Measurements from ENCODE around the gene SCAF8. TPM values are rescaled to one million over a fixed set of nuclear protein-coding genes. Genes with fewer than 3 reads are reported as not detected.

SCAF8 gene
- total and polyA plus RNA-seq, 8 donors: 34.3 to 57.6 (median 54.7) TPM

GRCh38 chr6:154719854-154720253 lies 13.4 kb upstream of the SCAF8 start:
- TF ChIP-seq CTCF (IDR thresholded peaks at IDR 0.05): no peak
- no peak for DNase-seq
- Histone ChIP-seq H3K4me1 (peaks cover 0 to 6% of the 10 kb centered on the region in 2 donors), H3K9me3 (peaks cover 0 to 16% of the 10 kb centered on the region in 2 donors), H3K27ac (no peak overlapping the region), H3K27me3 (no peaks in the 10 kb centered on the region), H3K36me3 (no peaks in the 10 kb centered on the region), H3K4me3 (no peak overlapping the region)
- ATAC-seq: no peak
- intact Hi-C loops (cut with DNase I): no loop called here

- Histone ChIP-seq H3K27me3 (no peaks in the 10 kb centered on the region), H3K4me3 (no peak overlapping the region), H3K36me3 (no peaks in the 10 kb centered on the region), H3K9me3 (peaks cover 0 to 16% of the 10 kb centered on the region in 2 donors), H3K4me1 (no peaks in the 10 kb centered on the region), H3K27ac (no peak overlapping the region)
- intact Hi-C loops (cut with DNase I): no loop called here
- TF ChIP-seq CTCF (IDR thresholded peaks at IDR 0.05): no peak
- DNase-seq (no peak), ATAC-seq (no peak)
These were observed 11.8 kb upstream of the SCAF8 start for GRCh38 chr6:154721460-154721859.

GRCh38 chr6:154726887-154727286 lies 6.3 kb upstream of the SCAF8 start:
- Histone ChIP-seq H3K36me3 (no peaks in the 10 kb centered on the region), H3K9me3 (no peaks in the 10 kb centered on the region), H3K27me3 (no peaks in the 10 kb centered on the region), H3K4me1 (no peaks in the 10 kb centered on the region), H3K27ac (no peak overlapping the region), H3K4me3 (no peak overlapping the region)
- DNase-seq (no peak), ATAC-seq (no peak)
- intact Hi-C loops (cut with DNase I): no loop called here
- no peak for TF ChIP-seq CTCF (IDR thresholded peaks at IDR 0.05)

DNA sequence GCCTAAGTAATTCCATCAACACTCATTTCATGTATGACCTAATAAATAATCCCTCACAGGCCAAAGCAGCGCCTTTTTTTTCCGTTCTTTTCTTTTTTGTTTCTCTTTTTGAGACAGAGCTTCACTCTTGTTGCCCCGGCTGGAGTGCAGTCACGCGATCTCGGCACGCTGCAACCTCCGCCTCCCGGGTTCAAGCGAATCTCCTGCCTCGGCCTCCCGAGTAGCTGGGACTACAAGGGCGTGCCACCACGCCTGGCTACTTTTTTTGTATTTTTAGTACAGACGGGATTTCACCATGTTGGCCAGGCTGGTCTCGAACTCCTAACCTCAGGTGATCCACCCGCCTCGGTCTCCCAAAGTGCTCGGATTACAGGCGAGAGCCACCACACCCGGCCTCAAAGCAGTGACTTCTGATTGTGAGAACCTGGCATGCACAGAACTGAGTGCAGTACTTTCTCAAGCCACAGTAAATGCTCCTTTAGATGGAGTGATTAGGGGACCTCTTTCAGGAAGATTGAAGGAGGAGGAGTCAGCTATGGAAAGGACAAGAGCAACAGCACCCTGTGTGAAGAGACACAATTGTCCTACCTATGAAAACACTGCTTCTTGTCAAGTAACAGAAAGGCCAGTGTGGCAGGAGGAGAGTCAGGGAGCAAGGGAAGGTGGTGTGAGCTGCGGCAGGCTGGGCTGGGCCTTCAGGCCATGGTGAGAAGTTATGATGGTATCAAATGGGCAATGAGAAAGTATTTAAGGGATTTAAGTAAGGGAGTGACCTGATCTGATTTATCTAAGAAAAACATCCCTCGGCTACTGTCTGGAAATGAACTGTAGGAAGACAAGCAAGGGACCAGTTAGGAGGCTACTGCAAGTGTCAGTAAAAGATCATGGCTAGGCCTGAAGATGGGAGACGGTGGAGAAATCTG lies 1.7 kb upstream of the SCAF8 start:
- peaks cover 0 to 29% of the 10 kb centered on the region in 2 donors for H3K4me1 ChIP-seq
- no peak overlapping the region for H3K27ac ChIP-seq
- no peaks in the 10 kb centered on the region for H3K9me3 ChIP-seq
- H3K36me3 ChIP-seq: no peaks in the 10 kb centered on the region
- no peak overlapping the region for H3K4me3 ChIP-seq
- intact Hi-C loops (cut with DNase I): no loop called here
- no peak for TF ChIP-seq CTCF (IDR thresholded peaks at IDR 0.05)
- no peak for ATAC-seq
- DNase-seq: no peak
- no peaks in the 10 kb centered on the region for H3K27me3 ChIP-seq

GRCh38 chr6:154732538-154733182 lies 556 bp upstream of the SCAF8 start:
- Histone ChIP-seq H3K27me3 (no peaks in the 10 kb centered on the region), H3K36me3 (no peaks in the 10 kb centered on the region), H3K9me3 (no peaks in the 10 kb centered on the region), H3K4me1 (peaks cover 0 to 40% of the 10 kb centered on the region in 2 donors), H3K27ac (peak overlapping the region; percentile 100), H3K4me3 (peak overlapping the region; percentile 93 to 94)
- TF ChIP-seq CTCF (IDR thresholded peaks at IDR 0.05): no peak
- intact Hi-C loops (cut with DNase I): no loop called here
- ATAC-seq: no peak
- peak in 1 of 4 donors; percentile 43 for DNase-seq

All from left lung (tissue), 10 donors.